Sigmoid colon (tissue), 7 donors: ENCODE measurements around the gene SEC24D. TPM values are rescaled to one million over a fixed set of nuclear protein-coding genes. Genes with fewer than 3 reads are reported as not detected.

Experiments
- DNase-seq: peaks from one replicate; pipeline ENCODE4 v3.0.0-alpha.2; 2019
- H3K27ac ChIP-seq, 4 donors: fragments of 200-600 bp; sonication (generic); one replicate each; pipeline ENCODE4 v1.5.1; 2016 to 2019; ENCODE audit warnings: mild to moderate bottlenecking in 1 of 4
- H3K27me3 ChIP-seq, 3 donors: fragments of 200-600 bp; sonication (generic); one replicate each; pipeline ENCODE4 v1.5.1; 2019; ENCODE audit warnings: mild to moderate bottlenecking in 1 of 3
- H3K36me3 ChIP-seq, 4 donors: fragments of 200-600 bp; sonication (generic); one replicate each; pipeline ENCODE4 v1.5.1; 2016 to 2019
- H3K4me1 ChIP-seq, 4 donors: fragments of 200-600 bp; sonication (generic); one replicate each; pipeline ENCODE4 v1.5.1; 2017 to 2019
- H3K4me3 ChIP-seq, 4 donors: fragments of 200-600 bp; sonication (generic); one replicate each; pipeline ENCODE4 v1.5.1; 2017 to 2019; ENCODE audit warnings: mild to moderate bottlenecking in 2 of 4, moderate library complexity in 1 of 4
- H3K9me3 ChIP-seq, 4 donors: fragments of 200-600 bp in 3 of 4; sonication (generic) in 3 of 4; one replicate each; pipeline versions ENCODE4 v1.5.1 to v1.6.1; 2013 to 2019
- CTCF ChIP-seq, 4 experiments: fragments of 450-650 bp in 3 of 4; fragments of 200-600 bp in 1 of 4; IDR thresholded peaks; one replicate each; pipeline ENCODE4 v1.5.1; 2016 to 2019; ENCODE audit warnings: antibody characterized with exemption in 4 of 4, mild to moderate bottlenecking in 3 of 4, moderate library complexity in 2 of 4
- EP300 ChIP-seq, 4 donors: sonication (generic); formaldehyde crosslinking; IDR thresholded peaks; one replicate each; pipeline ENCODE4 v1.6.1; 2017; ENCODE audit warnings: antibody characterized with exemption in 4 of 4
- POLR2A ChIP-seq, 2 donors: fragments of 450-650 bp; IDR thresholded peaks; one replicate each; pipeline ENCODE4 v1.6.1; 2016; ENCODE audit warnings: antibody characterized with exemption in 2 of 2, mild to moderate bottlenecking in 2 of 2, moderate library complexity in 2 of 2
- POLR2AphosphoS5 ChIP-seq, 4 donors: sonication (generic); formaldehyde crosslinking; IDR thresholded peaks; one replicate each; pipeline ENCODE4 v1.6.1; 2017; ENCODE audit warnings: antibody characterized with exemption in 4 of 4
- WGBS, 2 donors: extraction: QIAGEN DNeasy Blood & Tissue Kit; methylation state at CpG; one replicate each; pipeline ENCODE4 v1.1.7; 2013; 5-methylcytosine and 5-hydroxymethylcytosine counted together
- intact Hi-C: fragments of 100-400 bp; cut with DNase I; formaldehyde crosslinking; loops from one replicate; pipeline ENCODE4 v1.15.1; 2023
- polyA plus RNA-seq, 3 donors: library from polyadenylated mRNA; stranded (reverse); fragments of 200-250 nt; gene quantifications; one replicate each; pipeline ENCODE4 v1.2.3, GENCODE V29; 2013
- total RNA-seq, 4 donors: library from RNA; depleted of rRNA; stranded (reverse); fragments of >200 nt; gene quantifications; one replicate each; pipeline ENCODE4 v1.1.0, GENCODE V29; 2016
- donor health status: healthy with polysubstance abuse.
- donor health status: Bipolar disorder and iron deficiency.
- donor health status: healthy.

The SEC24D gene
- total and polyA plus RNA-seq, 7 donors = 18.6 to 42.4 (median 27.6) TPM

- Histone ChIP-seq H3K4me1 (peaks cover 0 to 92% (median 55%) of the 10 kb centered on the region in 4 donors), H3K27ac (peak overlapping the region; percentile 75 to 88 (median 85))
- 82 to 87% methylated on average over 3 of the region's 3 CpGs for WGBS, 2 donors
Measured at GRCh38 chr4:118745357-118745756, 90.6 kb downstream of the SEC24D start.

GRCh38 chr4:118743867-118744266 is 92.1 kb downstream of the SEC24D start:
- Histone ChIP-seq H3K9me3 (no peaks in the 10 kb centered on the region), H3K4me3 (no peak overlapping the region), H3K36me3 (peaks cover 0 to 31% (median 4%) of the 10 kb centered on the region in 4 donors), H3K27ac (peak overlapping the region; percentile 75 to 88 (median 85)), H3K27me3 (no peaks in the 10 kb centered on the region), H3K4me1 (peaks cover 0 to 94% (median 63%) of the 10 kb centered on the region in 4 donors)
- no peak for DNase-seq
- WGBS, 2 donors = 89 to 91% methylated on average over 4 of the region's 4 CpGs
- TF ChIP-seq CTCF (IDR thresholded peaks at IDR 0.05) (no peak), POLR2AphosphoS5 (IDR thresholded peaks at IDR 0.05) (no peak), EP300 (IDR thresholded peaks at IDR 0.05) (no peak), POLR2A (IDR thresholded peaks at IDR 0.05) (no peak)
- intact Hi-C loops = loop anchor here (5.0 kb wide), 1 partner anchor 543 kb away; no protein-coding TSS in a partner anchor

More at GRCh38 chr4:118745357-118745756, 90.6 kb downstream of the SEC24D start:
- peaks cover 0 to 17% (median 2%) of the 10 kb centered on the region in 4 donors for H3K36me3 ChIP-seq
- no peaks in the 10 kb centered on the region for H3K27me3 ChIP-seq
- no peak for DNase-seq
- H3K4me3 ChIP-seq = no peak overlapping the region
- no peak for TF ChIP-seq CTCF (IDR thresholded peaks at IDR 0.05)
- no peak for TF ChIP-seq POLR2A (IDR thresholded peaks at IDR 0.05)
- TF ChIP-seq EP300 (IDR thresholded peaks at IDR 0.05) = no peak
- TF ChIP-seq POLR2AphosphoS5 (IDR thresholded peaks at IDR 0.05) = no peak
- H3K9me3 ChIP-seq = no peaks in the 10 kb centered on the region
- intact Hi-C loops = no loop called here

GRCh38 chr4:118742050-118742449 is 93.9 kb downstream of the SEC24D start:
- DNase-seq = no peak

DNA sequence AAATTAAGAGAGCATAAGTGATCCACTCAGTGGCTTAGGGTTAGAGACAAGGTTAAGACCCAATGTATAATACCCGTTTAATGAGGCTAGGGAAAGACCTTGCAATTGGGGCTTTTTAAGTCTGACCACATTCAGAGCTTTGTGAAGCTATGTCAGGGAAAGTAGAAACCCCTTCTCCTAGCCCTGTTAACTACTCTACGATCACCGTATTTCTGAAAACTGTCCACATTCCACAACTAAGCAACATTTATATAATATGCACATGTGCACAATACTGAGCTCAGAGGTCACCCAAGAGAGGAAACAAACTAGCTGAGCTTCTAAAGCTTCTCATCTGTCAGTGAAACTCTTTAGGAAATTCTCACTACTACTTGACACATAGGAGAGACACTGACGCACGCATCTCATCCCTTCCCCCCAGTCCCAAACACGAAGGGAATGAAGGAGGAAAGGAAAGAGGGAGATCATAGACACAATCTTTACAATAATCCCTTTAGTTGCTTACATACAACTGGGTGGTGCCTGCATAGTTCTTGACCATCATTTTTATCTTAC is 94.5 kb downstream of the SEC24D start:
- peaks cover 0 to 50% (median 4%) of the 10 kb centered on the region in 4 donors for H3K36me3 ChIP-seq
- WGBS, 2 donors = 72 to 81% methylated on average over 6 of the region's 6 CpGs
- no peak for DNase-seq
- H3K4me3 ChIP-seq = peak overlapping the region; percentile 11 to 21 (median 16)
- TF ChIP-seq POLR2AphosphoS5 (IDR thresholded peaks at IDR 0.05) = no peak
- TF ChIP-seq EP300 (IDR thresholded peaks at IDR 0.05) = no peak
- TF ChIP-seq CTCF (IDR thresholded peaks at IDR 0.05) = no peak
- TF ChIP-seq POLR2A (IDR thresholded peaks at IDR 0.05) = no peak
- H3K9me3 ChIP-seq = no peaks in the 10 kb centered on the region
- intact Hi-C loops = loop anchor here (2.0 to 5.0 kb wide), 4 partner anchors 31 to 546 kb away; partner anchors contain the start of gene SYNPO2
- peaks cover 0 to 95% (median 61%) of the 10 kb centered on the region in 4 donors for H3K4me1 ChIP-seq
- peak overlapping the region; percentile 48 to 88 (median 85) for H3K27ac ChIP-seq
- H3K27me3 ChIP-seq = no peaks in the 10 kb centered on the region

More at GRCh38 chr4:118742050-118742449, 93.9 kb downstream of the SEC24D start:
- Histone ChIP-seq H3K36me3 (peaks cover 0 to 46% (median 4%) of the 10 kb centered on the region in 4 donors), H3K4me3 (no peak overlapping the region), H3K9me3 (no peaks in the 10 kb centered on the region), H3K4me1 (peaks cover 0 to 95% (median 66%) of the 10 kb centered on the region in 4 donors), H3K27me3 (no peaks in the 10 kb centered on the region), H3K27ac (peak overlapping the region; percentile 48 to 88 (median 85))
- intact Hi-C loops = loop anchor here (5.0 kb wide), 1 partner anchor 545 kb away; no protein-coding TSS in a partner anchor
- TF ChIP-seq POLR2AphosphoS5 (IDR thresholded peaks at IDR 0.05) (no peak), EP300 (IDR thresholded peaks at IDR 0.05) (no peak), CTCF (IDR thresholded peaks at IDR 0.05) (no peak), POLR2A (IDR thresholded peaks at IDR 0.05) (no peak)
